Mesothelial cell of epicardium (in vitro differentiated cells): Measurements from ENCODE around the gene FOXA3. TPM values are rescaled to one million over a fixed set of nuclear protein-coding genes. Genes with fewer than 3 reads are reported as not detected.

ENCODE experiments used
- DNase-seq, 2 experiments: peaks; one replicate each; pipeline ENCODE4 v3.0.0; 2021; ENCODE audit warnings: low spot score in 2 of 2; ENCODE audit not compliant: unreplicated experiment in 2 of 2
- H3K27ac Mint-ChIP-seq: 2 replicates; pipeline ENCODE4 v1.8.0; 2021; ENCODE audit warnings: mixed read lengths
- H3K27me3 Mint-ChIP-seq: 2 replicates; pipeline ENCODE4 v1.8.0; 2021; ENCODE audit warnings: low read depth, mixed read lengths
- H3K36me3 Mint-ChIP-seq: 2 replicates; pipeline ENCODE4 v1.8.0; 2021; ENCODE audit warnings: mixed read lengths
- H3K4me1 Mint-ChIP-seq: 2 replicates; pipeline ENCODE4 v1.8.0; 2021; ENCODE audit warnings: mixed read lengths
- H3K4me3 Mint-ChIP-seq: 2 replicates; pipeline ENCODE4 v1.8.0; 2021; ENCODE audit warnings: mild to moderate bottlenecking, moderate library complexity, mixed read lengths
- H3K9me3 Mint-ChIP-seq: 2 replicates; pipeline ENCODE4 v1.8.0; 2021; ENCODE audit warnings: mixed read lengths
- CTCF ChIP-seq: fragments of 200-600 bp; sonication (generic); IDR thresholded peaks from one replicate; pipeline ENCODE4 v1.5.0; 2021; ENCODE audit warnings: antibody characterized with exemption; ENCODE audit not compliant: unreplicated experiment
- total RNA-seq: library from RNA; stranded (reverse); gene quantifications from 3 replicates; pipeline ENCODE4 v1.2.1, GENCODE V29; 2021

The FOXA3 gene
- total RNA-seq, 1 donor from 2014 or later = not detected

GRCh38 chr19:45901432-45901911 is 37.3 kb downstream of the FOXA3 start:
- Mint-ChIP-seq H3K27me3 (peaks cover 11% of the 10 kb centered on the region), H3K27ac (no peak overlapping the region), H3K4me3 (peak overlapping the region; percentile 55), H3K9me3 (no peaks in the 10 kb centered on the region), H3K36me3 (peaks cover 22% of the 10 kb centered on the region), H3K4me1 (peaks cover 5% of the 10 kb centered on the region)
- no peak for TF ChIP-seq CTCF
- DNase-seq = peak in 1 of 2 experiments; percentile 53

GRCh38 chr19:45901912-45902650 is 38.0 kb downstream of the FOXA3 start, which contains the start of gene MYPOP:
TSS of gene MYPOP (minus strand) at chr19:45902613. CDS start at chr19:45901773, 840 bp downstream.
- Mint-ChIP-seq H3K36me3 (peaks cover 22% of the 10 kb centered on the region), H3K27me3 (peaks cover 11% of the 10 kb centered on the region), H3K4me1 (peaks cover 5% of the 10 kb centered on the region), H3K27ac (peak within 1 kb of the TSS; percentile 86), H3K9me3 (no peaks in the 10 kb centered on the region), H3K4me3 (peak within 1 kb of the TSS; percentile 86)
- no peak for DNase-seq
- no peak for TF ChIP-seq CTCF

GRCh38 chr19:45902651-45903625 is 38.8 kb downstream of the FOXA3 start:
- H3K36me3 Mint-ChIP-seq = peaks cover 22% of the 10 kb centered on the region
- H3K4me1 Mint-ChIP-seq = peaks cover 5% of the 10 kb centered on the region
- no peak for TF ChIP-seq CTCF
- H3K4me3 Mint-ChIP-seq = peak overlapping the region; percentile 86
- H3K27me3 Mint-ChIP-seq = peaks cover 11% of the 10 kb centered on the region
- peak overlapping the region; percentile 86 for H3K27ac Mint-ChIP-seq
- H3K9me3 Mint-ChIP-seq = no peaks in the 10 kb centered on the region
- peak; percentile 99 to 100 for DNase-seq

- DNase-seq = no peak
- peaks cover 9% of the 10 kb centered on the region for H3K27me3 Mint-ChIP-seq
Observed at GRCh38 chr19:45905011-45905410, 40.9 kb downstream of the FOXA3 start.

More at GRCh38 chr19:45905011-45905410, 40.9 kb downstream of the FOXA3 start:
- Mint-ChIP-seq H3K27ac (no peak overlapping the region), H3K4me1 (peaks cover 5% of the 10 kb centered on the region), H3K9me3 (no peaks in the 10 kb centered on the region), H3K36me3 (peaks cover 8% of the 10 kb centered on the region), H3K4me3 (no peak overlapping the region)
- TF ChIP-seq CTCF = no peak
